WTC11 (cell line): ENCODE results near the gene DISP3.

Experiments
- ARID4B ChIP-seq: sonication (generic); formaldehyde crosslinking; IDR thresholded peaks from 2 replicates; pipeline ENCODE4 v1.8.0; 2023; ENCODE audit warnings: missing genetic modification reagents, mild to moderate bottlenecking, borderline replicate concordance
- ATF3 ChIP-seq: sonication (generic); formaldehyde crosslinking; conservative IDR thresholded peaks from 2 replicates; pipeline ENCODE4 v1.8.1; 2022; ENCODE audit warnings: mild to moderate bottlenecking, missing genetic modification reagents
- CTCF ChIP-seq: fragments of 200-600 bp; IDR thresholded peaks from 2 replicates; pipeline ENCODE4 v1.8.0; 2022; ENCODE audit warnings: antibody characterized with exemption
- ZNF121 ChIP-seq: sonication (generic); formaldehyde crosslinking; IDR thresholded peaks from 2 replicates; pipeline ENCODE4 v1.8.0; 2023; ENCODE audit warnings: missing genetic modification reagents
- ZNF263 ChIP-seq: sonication (generic); formaldehyde crosslinking; IDR thresholded peaks from 2 replicates; pipeline ENCODE4 v1.8.1; 2022; ENCODE audit warnings: low read depth, mild to moderate bottlenecking, moderate library complexity, missing genetic modification reagents

GRCh38 chr1:11486231-11487009, 7.5 kb downstream of the DISP3 start:
- TF ChIP-seq CTCF = no peak
- no peak for TF ChIP-seq ARID4B (CRISPR knock-in tag)
- no peak for TF ChIP-seq ZNF121 (CRISPR knock-in tag)
- TF ChIP-seq ZNF263 (CRISPR knock-in tag) = no peak
- no peak for TF ChIP-seq ATF3 (CRISPR knock-in tag)
